ENCODE results near the gene KIF22. TPM values are rescaled to one million over a fixed set of nuclear protein-coding genes. Genes with fewer than 3 reads are reported as not detected.

KIF22 gene
- total and polyA plus RNA-seq, 9 of the 15 experiments (the other 6 are each of a cell fraction or from before 2014, with no cell fraction given): 8.7 to 232 (median 131) TPM

DNA sequence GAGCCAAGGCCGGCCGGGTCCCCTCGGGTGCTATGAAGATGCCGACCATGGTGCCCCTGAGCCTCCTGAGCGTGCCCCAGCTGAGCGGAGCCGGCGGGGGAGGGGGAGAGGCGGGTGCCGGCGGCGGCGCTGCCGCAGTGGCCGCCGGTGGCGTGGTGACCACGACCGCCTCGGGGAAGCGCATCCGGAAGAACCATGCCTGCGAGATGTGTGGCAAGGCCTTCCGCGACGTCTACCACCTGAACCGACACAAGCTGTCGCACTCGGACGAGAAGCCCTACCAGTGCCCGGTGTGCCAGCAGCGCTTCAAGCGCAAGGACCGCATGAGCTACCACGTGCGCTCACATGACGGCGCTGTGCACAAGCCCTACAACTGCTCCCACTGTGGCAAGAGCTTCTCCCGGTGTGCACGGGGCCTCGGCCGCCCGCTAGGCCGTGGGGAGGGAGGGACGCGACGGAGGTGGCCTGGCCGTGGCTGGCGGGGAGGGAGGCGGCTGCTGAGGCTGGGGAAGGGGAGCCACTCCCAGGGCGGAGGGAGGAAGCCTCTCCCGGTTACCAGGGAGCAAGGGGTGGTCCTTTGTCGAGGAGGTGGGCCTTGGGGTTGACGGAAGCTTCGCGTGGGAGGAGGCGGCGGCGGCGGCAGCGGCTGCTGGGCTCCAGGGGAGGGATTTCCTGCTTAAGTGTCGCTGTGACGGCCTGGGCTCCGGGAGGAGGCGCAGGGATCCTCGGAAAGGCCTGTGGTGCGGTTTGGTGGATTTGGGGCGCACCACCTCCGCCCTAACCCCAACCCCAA lies 17.1 kb downstream of the KIF22 start:
- H3K27ac ChIP-seq (ENCODE audit: extremely low read depth, low read depth, low read length): peak overlapping the region; percentile 88
- H3K4me3 ChIP-seq: peak overlapping the region; percentile 60
- peaks cover 57% of the 10 kb centered on the region for H3K36me3 ChIP-seq (ENCODE audit: control insufficient read depth, insufficient read depth, low read length)
- FAIRE-seq (peak; percentile 88), DNase-seq (ENCODE audit: extremely low read depth in 1 of 4, low spot score in 3 of 4) (peak; percentile 42 to 96 (median 70)), ATAC-seq (peak; percentile 44)
- no peaks in the 10 kb centered on the region for H3K9me3 ChIP-seq (replicated peaks; ENCODE audit: control insufficient read depth, insufficient read depth, low read depth, low read length)
- TSS peak; percentile 52 for BruUV-seq (replicated peaks)
- POLR2A ChIA-PET: interaction anchor here (0.5 to 2.7 kb wide), 8 partner anchors 8 to 746 kb away, joined by 3 to 8 read pairs (median 4); partner anchors contain the start of genes KIF22 and PAGR1
- no peak overlapping the region; the same call in 1 of the 2 replicates for H2AFZ ChIP-seq (ENCODE audit: low read depth, low read length)
- H3K9me1 ChIP-seq (ENCODE audit: control insufficient read depth, insufficient read depth, low read length): no peaks in the 10 kb centered on the region
- H3K27me3 ChIP-seq (ENCODE audit: control insufficient read depth in 2 of 2, insufficient read depth in 2 of 2, low read length in 2 of 2): no peaks in the 10 kb centered on the region
- intact Hi-C loops (cut with micrococcal nuclease) (loop anchor here (2.0 kb wide), 1 partner anchor 41 kb away; no protein-coding TSS in a partner anchor), in situ Hi-C loops (cut with MboI) (no loop called here)
- H3K4me1 ChIP-seq (replicated peaks in 1 of 2; ENCODE audit: control insufficient read depth in 2 of 2, insufficient read depth in 2 of 2, low read length in 2 of 2): peaks cover 48 to 67% of the 10 kb centered on the region in 2 experiments
- H3K9ac ChIP-seq (ENCODE audit: insufficient read depth in 1 of 2, low read depth in 2 of 2, low read length in 2 of 2): peak overlapping the region; percentile 84 to 100
- CTCF ChIA-PET (ENCODE audit: low intra/inter-chr PET ratio): interaction anchor here (0.7 to 1.1 kb wide), 2 partner anchors 9 to 134 kb away, joined by 3 to 5 read pairs; no protein-coding TSS in a partner anchor
- H3K79me2 ChIP-seq (ENCODE audit: control insufficient read depth, insufficient read depth, low read length): peaks cover 47% of the 10 kb centered on the region
- peaks cover 23% of the 10 kb centered on the region; the same call in 1 of the 2 replicates for H4K20me1 ChIP-seq (replicated peaks; ENCODE audit: control insufficient read depth, insufficient read depth, low read length)
- H3K4me2 ChIP-seq (ENCODE audit: insufficient read depth, low read length): peak overlapping the region; percentile 91
- under 1% methylated on average over 44 of the region's 69 CpGs for WGBS (ENCODE audit: insufficient coverage, low coverage, missing lambda C conversion rate)
- TF ChIP-seq ZFX (CRISPR knock-in tag; IDR thresholded peaks at IDR 0.05): peak; percentile 96
- peak; percentile 61; the same call in 1 of the 2 replicates for TF ChIP-seq CBX1 (IDR thresholded peaks at IDR 0.05; ENCODE audit: low read depth)
- TF ChIP-seq ATF4 (CRISPR knock-in tag; IDR thresholded peaks at IDR 0.05): no peak
- TF ChIP-seq NCOA6 (IDR thresholded peaks at IDR 0.05): no peak; the same call in 1 of the 2 replicates
- peak; percentile 66 for TF ChIP-seq CREM (IDR thresholded peaks at IDR 0.05; ENCODE audit: low read depth)
- no peak for TF ChIP-seq FOS (IDR thresholded peaks at IDR 0.05; ENCODE audit: extremely low read depth, insufficient read length)
- TF ChIP-seq RBM14 (IDR thresholded peaks at IDR 0.05; ENCODE audit: borderline replicate concordance, insufficient read depth, low read depth, low read length): 0 out of 2 replicates have a peak, but pooled peaks have one; percentile 87
- TF ChIP-seq, protein P1, sequence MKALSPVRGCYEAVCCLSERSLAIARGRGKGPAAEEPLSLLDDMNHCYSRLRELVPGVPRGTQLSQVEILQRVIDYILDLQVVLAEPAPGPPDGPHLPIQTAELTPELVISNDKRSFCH (CRISPR knock-in tag; IDR thresholded peaks at IDR 0.05): no peak
- TF ChIP-seq, protein P1 (tag; IDR thresholded peaks at IDR 0.05): peak; percentile 67; the same call in 1 of the 2 replicates
- TF ChIP-seq ZNF263 (CRISPR knock-in tag; IDR thresholded peaks at IDR 0.05; ENCODE audit: borderline replicate concordance): peak; percentile 76; the same call in 1 of the 2 replicates
- TF ChIP-seq ZNF592 (IDR thresholded peaks at IDR 0.05): peak; percentile 97
- TF ChIP-seq ZNF586 (CRISPR knock-in tag; conservative IDR thresholded peaks at IDR 0.05): no peak
- peak; percentile 31; the same call in 1 of the 2 replicates for TF ChIP-seq LEF1 (IDR thresholded peaks at IDR 0.05)
- TF ChIP-seq, protein P2, sequence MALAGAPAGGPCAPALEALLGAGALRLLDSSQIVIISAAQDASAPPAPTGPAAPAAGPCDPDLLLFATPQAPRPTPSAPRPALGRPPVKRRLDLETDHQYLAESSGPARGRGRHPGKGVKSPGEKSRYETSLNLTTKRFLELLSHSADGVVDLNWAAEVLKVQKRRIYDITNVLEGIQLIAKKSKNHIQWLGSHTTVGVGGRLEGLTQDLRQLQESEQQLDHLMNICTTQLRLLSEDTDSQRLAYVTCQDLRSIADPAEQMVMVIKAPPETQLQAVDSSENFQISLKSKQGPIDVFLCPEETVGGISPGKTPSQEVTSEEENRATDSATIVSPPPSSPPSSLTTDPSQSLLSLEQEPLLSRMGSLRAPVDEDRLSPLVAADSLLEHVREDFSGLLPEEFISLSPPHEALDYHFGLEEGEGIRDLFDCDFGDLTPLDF (CRISPR knock-in tag; IDR thresholded peaks at IDR 0.05): peak; percentile 88

Data from K562 (cell line).